T-helper 2 cell treated with Interferon-gamma antibody and Interleukin-4, amounts not matched to agents 100 ng/mL and 5 ng/mL, for 36 hours (primary cell): ENCODE results near the gene MAP3K2. TPM values are rescaled to one million over a fixed set of nuclear protein-coding genes. Genes with fewer than 3 reads are reported as not detected.

ENCODE experiments used
- intact Hi-C: fragments of 100-400 bp; cut with micrococcal nuclease; formaldehyde crosslinking; loops from one replicate; pipeline ENCODE4 v1.15.1; 2023
- total RNA-seq: library from RNA; stranded (reverse); gene quantifications from 2 replicates; pipeline ENCODE4 v1.2.3, GENCODE V29; 2022

The MAP3K2 gene
- total RNA-seq, 1 donor from 2014 or later, result 52.8 TPM

DNA sequence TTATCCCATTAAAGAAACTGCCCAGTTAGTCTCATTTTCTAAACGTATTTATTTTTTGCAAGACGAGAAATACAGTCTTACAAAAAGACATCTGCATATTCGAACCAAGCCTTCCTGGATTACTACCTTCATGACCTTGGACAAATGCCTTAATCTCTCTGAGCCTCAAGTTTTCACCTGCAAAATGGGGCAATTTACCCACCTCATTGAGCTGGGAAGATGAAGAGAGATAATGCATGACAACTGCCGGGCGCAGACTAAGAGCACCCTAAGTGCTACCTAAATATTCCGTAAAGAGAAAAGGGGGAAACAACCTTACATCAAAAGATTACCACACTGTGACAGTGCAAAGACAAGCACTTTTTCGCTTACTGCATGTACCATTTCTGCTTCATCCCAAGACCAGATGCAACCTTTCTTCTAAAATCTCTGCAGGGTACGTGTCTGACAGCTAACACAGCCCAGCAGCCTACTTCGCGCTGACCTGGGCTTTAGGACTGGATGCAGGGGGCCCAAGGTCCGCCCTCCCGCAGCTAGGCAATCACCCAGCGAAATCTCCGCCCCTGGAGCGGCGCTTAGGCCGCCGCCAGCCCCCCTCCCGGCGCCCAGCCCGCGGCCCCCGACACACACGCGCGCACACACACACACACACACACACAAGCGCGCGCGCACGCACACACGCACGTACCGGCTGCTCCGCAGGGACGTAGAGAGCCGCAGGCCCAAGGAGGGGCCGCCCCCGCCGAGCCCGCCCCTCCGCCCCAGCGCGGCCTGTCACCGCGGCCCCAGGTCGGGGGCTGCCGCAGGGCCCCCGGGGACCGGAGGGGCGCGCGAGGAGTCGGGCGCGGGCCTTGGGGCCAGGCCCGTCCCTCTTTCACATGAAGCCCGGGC, 766 bp downstream of the MAP3K2 start:
- intact Hi-C loops, result loop anchor here (1.0 to 10.0 kb wide), 6 partner anchors 23 to 730 kb away; partner anchors contain the start of genes ERCC3, GYPC and WDR33

DNA sequence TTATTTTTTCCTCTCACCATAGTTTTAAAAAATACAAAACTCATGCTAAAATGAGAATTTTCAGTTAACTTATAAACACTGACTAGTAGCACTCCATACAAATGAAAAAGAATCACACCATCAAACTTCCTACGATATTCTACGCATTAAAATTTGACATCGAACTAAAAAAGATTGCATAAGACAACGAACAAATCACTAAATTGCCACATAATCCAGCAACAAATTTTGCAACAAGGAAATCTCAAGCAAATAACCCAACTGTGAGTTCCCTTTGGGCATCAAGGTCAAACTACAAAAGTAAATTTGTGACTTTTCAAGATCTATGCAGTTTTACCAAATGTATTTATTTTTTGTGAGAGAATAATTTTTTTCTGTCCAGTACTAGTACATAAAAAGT, 1.5 kb downstream of the MAP3K2 start:
- intact Hi-C loops, result loop anchor here (2.0 to 10.0 kb wide), 5 partner anchors 36 to 729 kb away; partner anchors contain the start of genes ERCC3, GYPC and WDR33

DNA sequence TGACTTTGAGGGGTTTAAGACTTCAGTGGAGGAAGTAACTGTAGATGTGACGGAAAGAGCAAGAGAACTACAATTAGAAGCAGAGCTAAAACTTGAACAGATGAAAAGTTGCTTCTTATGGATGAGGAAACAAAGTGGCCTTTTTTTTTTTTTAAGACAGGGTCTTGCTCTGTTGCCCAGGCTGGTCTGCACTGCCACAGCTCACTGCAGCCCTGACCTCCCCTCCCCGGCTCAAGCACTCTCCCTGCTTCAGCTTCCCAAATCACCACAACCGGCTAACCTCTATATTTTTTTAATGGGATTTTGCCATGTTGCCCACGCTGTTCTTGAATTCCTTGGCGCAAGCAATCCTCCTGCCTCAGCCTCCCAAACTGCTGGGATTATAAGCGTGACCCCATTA, 3.2 kb downstream of the MAP3K2 start:
- intact Hi-C loops, result loop anchor here (10.0 kb wide), 2 partner anchors 300 to 430 kb away; partner anchors contain the start of gene WDR33

DNA sequence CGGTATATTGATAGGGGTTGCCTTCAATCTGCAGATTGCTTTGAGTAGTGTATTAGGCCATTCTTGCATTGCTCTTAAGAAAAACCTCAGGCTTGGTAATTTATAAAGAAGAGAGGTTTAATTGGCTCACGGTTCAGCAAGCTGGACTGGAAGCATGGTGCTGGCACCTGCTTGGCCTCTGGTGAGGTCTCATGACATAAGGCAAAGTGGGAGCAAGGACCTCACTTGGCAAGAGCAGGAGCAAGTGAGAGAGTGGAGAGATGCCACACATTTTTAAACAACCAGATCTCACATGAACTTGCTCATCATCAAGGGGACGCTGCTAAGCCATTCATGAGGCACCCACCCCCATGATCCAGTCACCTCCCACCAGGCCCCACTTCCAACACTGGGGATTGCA, 4.9 kb downstream of the MAP3K2 start:
- intact Hi-C loops, result loop anchor here (10.0 kb wide), 2 partner anchors 298 to 432 kb away; partner anchors contain the start of gene WDR33

DNA sequence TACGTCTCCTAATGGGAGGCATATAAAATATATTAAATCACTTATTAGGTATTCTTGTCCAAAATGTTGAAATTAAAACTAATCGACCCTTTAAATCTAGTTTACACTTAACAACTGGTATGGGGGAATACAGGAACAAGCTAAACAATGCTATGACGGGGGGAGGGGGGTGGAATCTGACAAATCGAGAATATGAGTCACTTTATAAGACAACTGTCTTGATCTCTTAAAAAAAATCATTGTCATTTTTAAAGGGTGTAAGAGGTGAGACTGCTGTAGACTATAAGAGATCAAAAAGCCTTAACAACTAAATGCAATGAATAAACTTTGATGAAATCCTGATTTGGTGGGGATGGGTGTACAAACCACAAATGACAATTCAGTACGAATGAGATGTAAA, 6.0 kb downstream of the MAP3K2 start:
- intact Hi-C loops, result loop anchor here (10.0 kb wide), 2 partner anchors 297 to 433 kb away; partner anchors contain the start of gene WDR33

DNA sequence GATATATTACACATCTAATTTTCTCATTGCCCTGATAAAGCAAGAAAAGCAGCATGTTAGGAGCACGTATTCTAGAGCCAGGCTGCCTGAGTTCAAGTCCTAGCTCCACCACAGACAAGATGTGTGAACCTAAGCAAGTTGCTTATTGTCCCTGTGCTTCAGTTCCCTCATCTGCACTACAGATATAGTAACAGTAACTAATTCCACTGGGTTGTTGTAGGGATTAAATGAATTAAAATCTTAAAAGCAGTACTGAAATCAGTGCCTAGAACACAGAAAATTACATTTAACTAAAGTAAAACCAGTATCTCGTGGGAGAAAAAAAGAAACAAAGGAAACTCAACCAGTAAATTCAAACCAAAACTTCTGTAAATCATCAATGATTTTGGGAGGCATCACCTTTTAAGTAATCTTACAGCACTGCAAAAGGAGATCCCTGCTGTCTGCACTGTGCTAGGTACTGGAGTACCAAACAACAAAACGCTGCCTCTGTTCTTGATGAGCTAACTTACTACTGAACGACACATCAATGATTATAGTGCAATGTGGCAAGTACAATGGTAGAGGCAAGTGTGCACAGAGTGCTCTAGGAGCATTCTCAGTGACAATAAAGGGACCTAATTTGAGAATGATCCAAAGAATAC, 7.9 kb downstream of the MAP3K2 start:
- intact Hi-C loops, result loop anchor here (10.0 kb wide), 2 partner anchors 295 to 435 kb away; partner anchors contain the start of gene WDR33

DNA sequence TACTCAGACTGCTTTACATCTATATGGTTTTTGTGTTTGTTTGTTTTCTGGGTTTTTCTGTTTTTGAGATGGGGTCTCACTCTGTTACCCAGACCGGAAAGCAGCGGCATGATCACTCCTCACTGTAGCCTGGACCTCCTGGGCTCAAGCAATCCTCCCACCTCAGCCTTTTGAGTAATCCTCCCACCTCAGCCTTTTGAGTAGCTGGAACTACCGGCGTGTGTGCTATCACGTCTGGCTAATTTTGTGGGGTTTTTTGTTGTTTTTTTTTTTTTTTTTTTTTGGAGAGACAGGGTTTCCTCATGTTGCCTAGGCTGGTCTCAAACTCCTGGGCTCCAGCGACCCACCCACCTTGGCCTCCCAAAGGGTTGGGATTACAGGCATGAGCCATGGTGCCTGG, 9.1 kb downstream of the MAP3K2 start:
- intact Hi-C loops, result no loop called here

DNA sequence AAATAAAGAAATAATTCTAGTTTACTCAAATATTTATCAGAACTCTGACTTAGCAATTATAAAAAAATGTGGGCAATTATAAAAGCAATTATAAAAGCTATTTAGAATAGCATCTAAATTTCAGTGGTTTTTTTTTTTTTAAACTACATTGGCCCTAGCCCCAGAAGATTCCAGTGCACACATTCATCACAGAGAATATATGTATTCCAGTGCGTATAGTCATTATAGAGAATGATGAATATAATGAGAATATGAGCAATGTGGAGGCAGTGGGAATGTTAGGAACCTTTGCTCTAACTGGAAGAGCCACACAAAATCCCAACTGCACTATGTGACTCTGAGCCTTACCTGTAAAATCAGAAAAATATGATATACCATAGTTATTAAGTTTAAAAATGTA, 10.5 kb downstream of the MAP3K2 start:
- intact Hi-C loops, result no loop called here

DNA sequence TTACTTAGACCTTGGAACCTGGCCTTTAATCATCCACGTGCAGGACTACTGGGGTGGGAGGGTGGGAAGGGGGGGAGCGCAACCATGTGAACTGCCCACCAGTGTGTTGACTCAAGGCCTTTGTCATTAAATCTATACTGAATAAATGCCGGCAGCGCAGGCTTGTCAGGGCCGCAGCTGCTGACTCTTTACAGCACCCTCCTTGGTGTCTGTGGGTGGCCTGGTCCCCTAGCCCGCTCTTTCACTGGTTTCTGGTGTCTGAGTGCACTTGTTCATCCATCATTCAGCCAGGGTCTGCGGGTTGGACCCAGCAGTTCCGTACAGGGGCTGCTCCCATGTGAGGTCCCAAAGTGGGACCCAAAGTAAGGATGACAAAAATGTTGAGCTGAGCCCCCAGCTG, 11.5 kb downstream of the MAP3K2 start:
- intact Hi-C loops, result no loop called here

DNA sequence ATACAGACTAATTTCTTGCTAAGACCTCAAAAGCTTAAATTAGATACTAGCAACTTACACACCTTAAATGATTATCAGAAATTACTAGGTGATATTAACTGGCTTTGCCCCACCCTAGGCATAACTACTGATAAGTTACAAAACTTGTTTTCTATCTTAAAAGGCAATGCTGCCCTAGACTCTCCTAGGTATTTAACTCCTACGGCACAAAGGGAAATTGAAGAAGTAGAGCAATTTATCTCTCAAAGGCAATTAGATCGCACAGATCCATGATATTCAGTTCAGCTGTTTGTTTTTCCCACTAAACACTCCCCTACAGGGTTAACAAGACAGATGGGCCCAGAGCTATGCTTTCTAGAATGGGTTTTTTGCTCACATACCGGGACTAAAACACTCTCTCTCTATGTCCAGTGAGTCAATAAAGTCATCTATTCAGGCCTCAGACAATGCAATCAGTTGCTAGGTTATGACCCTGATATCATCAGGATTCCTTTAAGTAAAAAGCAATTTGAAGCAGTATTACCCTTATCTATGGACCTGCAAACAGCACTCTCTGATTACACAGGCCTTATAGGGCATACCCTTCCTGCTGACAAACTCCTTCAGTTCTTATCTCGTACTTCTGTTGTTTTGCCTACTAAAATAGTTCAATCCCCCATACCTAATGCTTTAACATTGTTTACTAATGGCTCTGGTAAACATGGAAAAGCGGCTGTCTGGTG, 14.3 kb downstream of the MAP3K2 start:
- intact Hi-C loops, result no loop called here

DNA sequence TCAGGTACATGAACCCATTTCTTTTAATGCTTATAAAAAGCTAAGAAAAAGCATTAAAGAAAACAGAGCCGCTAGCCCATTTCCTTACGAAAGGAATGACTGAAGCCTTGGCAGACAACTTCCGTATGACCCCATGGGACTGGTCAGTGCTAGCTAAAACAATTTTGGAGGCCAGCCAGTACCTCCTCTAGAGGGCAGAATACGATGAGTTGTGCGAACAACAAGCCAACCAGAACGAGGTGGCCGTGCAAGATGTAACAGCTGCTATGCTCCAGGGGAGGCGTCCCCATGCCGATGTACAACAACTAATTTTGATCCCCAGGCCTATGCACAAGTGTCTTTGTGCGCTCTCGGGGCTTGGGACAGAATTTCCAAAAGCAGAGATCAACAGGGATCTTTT, 16.7 kb downstream of the MAP3K2 start:
- intact Hi-C loops, result no loop called here

DNA sequence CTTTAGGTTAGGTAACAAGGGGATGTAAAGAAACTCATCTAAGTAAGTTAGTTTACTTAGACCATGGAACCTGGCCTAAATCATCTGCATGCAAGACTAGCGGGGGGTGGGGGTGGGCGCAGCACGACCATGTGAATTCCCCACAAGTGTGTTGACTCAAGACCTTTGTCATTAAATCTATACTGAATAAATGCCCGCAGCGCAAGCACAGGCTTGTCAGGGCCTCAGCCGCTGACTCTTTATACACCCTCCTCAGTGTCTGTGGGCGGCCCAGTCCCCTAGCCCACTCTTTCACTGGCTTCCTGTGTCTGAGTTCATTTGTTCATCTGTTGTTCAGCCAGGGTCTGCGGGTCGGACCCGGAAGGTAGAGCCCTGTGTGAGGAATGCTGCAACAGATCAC, 17.8 kb downstream of the MAP3K2 start:
- intact Hi-C loops, result no loop called here

DNA sequence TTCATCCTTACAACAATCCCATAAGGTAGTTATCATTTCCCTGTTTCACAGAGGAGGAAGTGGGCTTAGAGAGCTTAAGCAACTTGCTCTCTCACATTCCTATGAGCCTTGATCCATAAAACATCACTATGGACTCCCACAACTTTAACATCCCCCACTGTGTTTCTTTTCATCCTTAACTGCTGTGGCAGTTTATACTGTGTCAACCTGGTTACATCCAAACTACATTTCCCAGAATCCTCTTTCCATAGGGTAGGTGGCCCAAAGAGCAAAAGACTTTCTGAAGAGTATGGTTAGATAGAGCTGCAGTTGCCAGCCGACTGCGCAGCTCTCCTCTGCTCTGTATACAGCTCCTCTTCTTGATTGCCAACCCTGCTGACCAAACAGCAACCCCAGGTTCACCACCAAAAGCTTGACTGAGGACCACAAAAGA, 22.5 kb downstream of the MAP3K2 start:
- intact Hi-C loops, result no loop called here

DNA sequence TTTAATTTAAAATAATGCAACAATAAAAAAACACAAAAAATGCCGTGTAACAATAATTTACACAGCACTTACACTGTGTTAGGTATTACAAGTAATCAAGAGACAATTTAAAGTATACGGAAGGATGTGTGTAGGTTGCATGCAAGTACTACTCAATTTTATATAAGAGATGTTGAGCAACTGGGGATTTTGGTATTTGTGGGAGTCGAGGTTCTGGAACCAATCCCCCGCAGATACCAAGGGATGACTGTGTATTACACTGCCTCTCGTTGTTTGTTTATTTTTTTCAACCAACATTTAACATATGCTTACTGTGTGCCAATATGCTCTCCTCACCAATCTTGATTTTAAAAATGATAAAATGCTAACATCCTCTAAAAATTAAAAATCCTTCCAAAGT, 24.8 kb downstream of the MAP3K2 start:
- intact Hi-C loops, result no loop called here

DNA sequence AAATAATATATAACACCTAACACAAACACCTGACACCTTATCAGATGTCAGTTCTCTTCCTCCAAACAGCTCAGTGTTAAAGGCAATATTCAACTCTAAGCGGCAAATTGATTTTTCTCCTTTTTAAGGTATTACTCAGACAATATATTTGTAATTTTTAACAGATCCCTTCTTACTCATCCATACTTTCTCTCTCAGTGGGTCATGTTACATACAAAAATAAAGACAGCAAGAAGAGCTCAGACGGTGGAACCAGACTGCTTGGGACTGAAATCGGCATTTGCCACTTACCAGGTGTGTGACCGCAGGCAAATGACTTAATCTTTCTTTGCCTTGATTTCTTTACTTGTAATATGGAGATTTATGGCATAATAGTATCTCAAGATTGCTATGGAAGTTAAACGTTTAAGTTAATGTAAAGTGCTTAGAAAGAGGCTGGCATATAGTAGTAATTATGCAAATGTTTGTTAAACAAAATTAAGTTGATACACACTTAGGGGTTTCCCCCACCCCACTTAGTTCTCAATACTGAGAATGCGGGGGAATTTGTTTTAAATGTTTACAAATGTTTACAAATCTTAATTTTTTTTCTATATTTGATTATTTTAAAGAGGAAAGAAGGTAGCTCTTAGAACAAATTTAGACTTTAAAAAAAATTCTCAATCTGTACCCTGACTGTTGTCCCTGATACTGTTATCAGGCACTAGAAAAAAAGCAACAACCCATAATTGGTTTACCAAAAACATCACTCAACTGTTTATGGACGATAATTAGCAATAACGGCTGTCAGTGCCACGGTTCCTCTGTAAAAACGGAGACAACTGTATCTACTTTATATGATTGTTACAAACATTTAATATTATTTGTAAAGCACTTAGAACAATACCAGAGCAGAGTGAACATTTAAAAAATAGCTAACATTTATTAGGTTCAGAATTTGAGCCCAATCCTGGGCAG, 25.6 kb downstream of the MAP3K2 start:
- intact Hi-C loops, result no loop called here

DNA sequence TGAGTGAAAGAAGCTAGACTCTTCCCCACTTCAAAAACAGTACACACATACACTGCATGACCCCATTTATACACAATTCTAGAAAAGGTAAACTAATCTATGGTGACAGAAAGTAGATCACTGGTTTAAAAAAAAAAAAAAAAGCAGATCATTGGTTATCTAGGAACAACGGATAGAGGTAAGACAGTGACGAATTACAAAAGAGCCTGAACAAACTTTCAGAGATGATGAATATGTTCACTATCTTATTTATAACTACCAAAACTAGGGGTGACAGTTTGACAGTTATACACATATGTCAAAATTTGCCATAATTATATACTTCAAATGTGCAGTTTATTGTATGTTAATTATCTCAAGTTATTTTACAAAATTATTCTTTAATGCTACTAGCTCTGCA, 27.5 kb downstream of the MAP3K2 start:
- intact Hi-C loops, result no loop called here

DNA sequence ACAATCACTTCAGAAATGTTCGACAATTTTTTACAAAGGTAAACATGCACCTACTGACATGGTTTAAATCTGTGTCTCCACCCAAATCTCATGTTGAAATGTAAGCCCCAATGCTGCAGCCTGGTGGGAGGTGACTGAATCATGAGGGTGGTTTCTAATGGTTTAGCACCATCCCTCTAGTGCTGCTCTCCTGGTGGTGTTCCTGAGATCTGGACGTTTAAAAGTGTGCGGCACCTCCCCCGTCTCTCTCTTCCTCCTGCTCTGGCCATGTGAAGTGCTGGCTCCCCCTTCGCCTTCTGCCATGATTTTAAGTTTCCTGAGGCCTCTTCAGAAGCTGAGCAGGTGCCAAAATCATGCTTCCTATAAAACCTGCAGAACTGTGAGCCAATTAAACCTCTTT, 28.3 kb downstream of the MAP3K2 start:
- intact Hi-C loops, result no loop called here

DNA sequence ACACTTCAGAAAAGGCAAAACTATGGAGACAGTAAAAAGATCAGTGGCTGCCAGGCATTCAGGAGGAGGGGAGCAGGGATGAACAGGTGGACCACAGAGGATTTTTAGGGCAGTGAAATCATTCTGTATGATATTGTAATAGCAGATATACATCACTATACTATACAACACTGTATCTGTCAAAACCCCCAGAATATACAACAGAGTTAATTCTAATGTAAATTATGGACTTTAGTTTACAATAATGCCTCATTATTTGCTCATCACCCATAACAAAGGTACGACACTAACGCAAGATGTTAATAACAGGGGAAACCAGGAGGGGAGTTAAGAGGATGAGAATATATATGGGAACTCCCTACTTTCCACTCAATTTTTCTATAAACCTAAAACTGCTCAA, 28.8 kb downstream of the MAP3K2 start:
- intact Hi-C loops, result no loop called here

DNA sequence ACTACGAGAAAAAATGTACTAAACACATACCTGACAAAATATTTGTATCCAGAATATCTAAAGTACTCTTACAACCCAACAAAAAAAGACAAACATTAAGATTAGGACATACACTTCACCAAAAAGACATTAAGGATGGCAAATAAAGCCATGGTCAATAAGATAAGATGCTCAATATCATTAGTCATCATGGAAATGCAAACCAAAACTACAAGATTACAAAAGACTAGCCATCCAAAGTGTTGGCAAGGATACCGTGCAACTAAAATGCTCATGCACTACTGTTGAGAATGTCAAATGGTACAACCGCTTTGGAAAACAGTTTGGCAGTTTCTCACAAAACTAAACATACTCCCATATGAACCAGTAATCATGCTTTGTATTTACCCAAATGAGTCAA, 29.7 kb downstream of the MAP3K2 start:
- intact Hi-C loops, result no loop called here

DNA sequence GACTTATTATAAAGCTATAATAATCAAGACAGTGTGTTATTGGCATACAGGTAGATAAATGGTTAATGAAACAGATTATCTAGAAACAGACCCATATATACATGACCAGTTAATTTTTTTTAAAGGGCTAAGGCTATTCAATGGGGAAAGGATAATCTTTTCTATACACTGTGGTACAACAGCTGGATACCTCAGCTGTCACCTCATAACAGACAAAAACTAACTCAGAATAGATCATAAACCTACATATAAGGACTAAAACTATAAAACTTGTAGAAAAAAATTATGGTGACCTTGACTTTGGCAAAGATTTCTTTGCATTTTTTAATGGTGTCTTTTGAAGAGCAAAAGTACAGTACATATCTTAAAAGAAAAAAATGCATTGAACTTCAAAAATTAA, 30.2 kb downstream of the MAP3K2 start:
- intact Hi-C loops, result no loop called here
